Lung (tissue), 12 donors: ENCODE data around the gene TOMM70. TPM values are rescaled to one million over a fixed set of nuclear protein-coding genes. Genes with fewer than 3 reads are reported as not detected.

Experiments used
- ATAC-seq: fragments of 200-7000 bp; cut with Tn5 transposase; one replicate; pipeline ENCODE4 v1.9.1; 2020; ENCODE audit warnings: moderate number of reproducible peaks; ENCODE audit not compliant: insufficient read depth, low FRiP score
- DNase-seq, 3 donors: peaks; one replicate each; pipeline ENCODE4 v3.0.0-alpha.2; 2013 to 2017
- H3K27ac ChIP-seq, 2 donors: one replicate each; pipeline ENCODE4 v1.5.1; 2013; ENCODE audit warnings: mild to moderate bottlenecking in 2 of 2, moderate library complexity in 2 of 2, control low read depth in 1 of 2, inconsistent platforms in 1 of 2, low read depth in 1 of 2, low read length in 1 of 2
- H3K27me3 ChIP-seq, 3 donors: one replicate each; pipeline ENCODE4 v1.5.1; 2013; ENCODE audit warnings: low read length in 2 of 3; ENCODE audit not compliant: control insufficient read depth in 3 of 3, insufficient read depth in 3 of 3
- H3K36me3 ChIP-seq, 4 donors: one replicate each; pipeline ENCODE4 v1.5.1; 2013; ENCODE audit warnings: low read length in 4 of 4, mild to moderate bottlenecking in 1 of 4, moderate library complexity in 1 of 4; ENCODE audit not compliant: control insufficient read depth in 4 of 4, insufficient read depth in 4 of 4
- H3K4me1 ChIP-seq, 5 donors: one replicate each; pipeline ENCODE4 v1.5.1; 2013; ENCODE audit warnings: low read length in 5 of 5, mild to moderate bottlenecking in 2 of 5, moderate library complexity in 1 of 5; ENCODE audit not compliant: control insufficient read depth in 5 of 5, insufficient read depth in 5 of 5
- H3K4me3 ChIP-seq: one replicate; pipeline ENCODE4 v1.5.1; 2013; ENCODE audit warnings: mild to moderate bottlenecking, control low read depth, moderate library complexity
- H3K9ac ChIP-seq, 2 donors: one replicate each; pipeline ENCODE4 v1.5.1; 2013; ENCODE audit warnings: low read length in 2 of 2, control low read depth in 1 of 2; ENCODE audit not compliant: insufficient read depth in 1 of 2
- H3K9me3 ChIP-seq, 4 donors: one replicate each; pipeline ENCODE4 v1.5.1; 2013; ENCODE audit warnings: low read length in 3 of 4, mild to moderate bottlenecking in 1 of 4, moderate library complexity in 1 of 4; ENCODE audit not compliant: control insufficient read depth in 4 of 4, insufficient read depth in 3 of 4
- WGBS, 2 donors: extraction: QIAGEN DNeasy Blood & Tissue Kit; methylation state at CpG; one replicate each; pipeline ENCODE4 v1.1.7; 2013; 5-methylcytosine and 5-hydroxymethylcytosine counted together
- polyA plus RNA-seq, 2 donors: library from polyadenylated mRNA; stranded (reverse); fragments of 200-250 nt; gene quantifications; one replicate each; pipeline ENCODE4 v1.2.1, GENCODE V29; 2013
- total RNA-seq, 2 donors: library from RNA; depleted of rRNA in 1 of 2; stranded (reverse); fragments of >200 nt in 1 of 2; gene quantifications; one replicate each; pipeline ENCODE4 v1.2.1, GENCODE V29; 2014 to 2021
- TF ChIP-seq, protein P1 (sequence below): IDR thresholded peaks from 2 replicates; pipeline ENCODE4 v1.5.1; 2012; ENCODE audit warnings: mild to moderate bottlenecking; ENCODE audit errors: control extremely low read depth, extremely low read depth
- donor health status: control.
- donor health status: control.
- donor health status: Bipolar disorder and iron deficiency.
- donor health status: healthy.
- donor health status: DM: yes; HTN: yes; CAD: no.

TOMM70 gene
- total and polyA plus RNA-seq, 4 donors, result 15.9 to 56.9 (median 22.7) TPM

DNA sequence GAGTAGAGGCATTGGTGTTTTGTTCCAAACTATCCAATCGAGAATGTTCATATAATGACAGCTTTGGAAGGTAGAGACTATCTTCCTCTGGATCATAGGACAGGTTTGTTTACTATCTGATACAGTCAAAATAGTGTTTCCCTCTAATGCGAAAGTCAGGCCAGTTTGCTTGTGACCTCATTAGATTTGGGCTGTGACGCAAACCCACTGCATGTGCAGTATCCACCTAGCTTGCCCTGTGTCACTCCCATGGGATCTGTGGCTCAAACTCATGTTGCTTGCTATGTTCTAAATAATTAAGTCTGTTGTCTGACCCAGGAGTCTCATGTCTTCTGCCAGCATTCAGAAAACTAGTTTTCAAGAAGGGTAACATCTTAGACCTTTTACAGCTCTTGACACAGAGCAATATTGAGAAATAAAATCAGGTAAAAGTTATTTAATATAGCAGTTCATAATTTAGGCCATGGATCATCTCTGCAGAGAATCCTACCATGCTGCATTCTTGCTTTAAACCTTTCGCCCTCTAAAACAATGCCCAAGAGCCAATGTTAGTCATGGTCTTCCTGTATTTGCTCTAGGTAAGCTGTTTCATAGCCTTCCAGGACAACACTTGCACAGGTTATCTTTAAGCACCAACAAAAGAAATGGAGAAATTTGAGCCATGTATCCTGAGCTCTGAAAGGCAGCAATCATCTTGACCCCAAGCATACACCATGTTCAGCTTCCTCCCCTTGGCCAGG lies 40.0 kb downstream of the TOMM70 start:
- Histone ChIP-seq H3K4me3 (no peak overlapping the region), H3K4me1 (no peaks in the 10 kb centered on the region), H3K27ac (no peak overlapping the region), H3K9me3 (peaks cover 0 to 4% (median 0%) of the 10 kb centered on the region in 4 donors), H3K27me3 (no peaks in the 10 kb centered on the region), H3K9ac (no peak overlapping the region), H3K36me3 (peaks cover 13 to 26% (median 26%) of the 10 kb centered on the region in 4 donors)
- ATAC-seq, result no peak
- no peak for DNase-seq
- TF ChIP-seq, protein P1, sequence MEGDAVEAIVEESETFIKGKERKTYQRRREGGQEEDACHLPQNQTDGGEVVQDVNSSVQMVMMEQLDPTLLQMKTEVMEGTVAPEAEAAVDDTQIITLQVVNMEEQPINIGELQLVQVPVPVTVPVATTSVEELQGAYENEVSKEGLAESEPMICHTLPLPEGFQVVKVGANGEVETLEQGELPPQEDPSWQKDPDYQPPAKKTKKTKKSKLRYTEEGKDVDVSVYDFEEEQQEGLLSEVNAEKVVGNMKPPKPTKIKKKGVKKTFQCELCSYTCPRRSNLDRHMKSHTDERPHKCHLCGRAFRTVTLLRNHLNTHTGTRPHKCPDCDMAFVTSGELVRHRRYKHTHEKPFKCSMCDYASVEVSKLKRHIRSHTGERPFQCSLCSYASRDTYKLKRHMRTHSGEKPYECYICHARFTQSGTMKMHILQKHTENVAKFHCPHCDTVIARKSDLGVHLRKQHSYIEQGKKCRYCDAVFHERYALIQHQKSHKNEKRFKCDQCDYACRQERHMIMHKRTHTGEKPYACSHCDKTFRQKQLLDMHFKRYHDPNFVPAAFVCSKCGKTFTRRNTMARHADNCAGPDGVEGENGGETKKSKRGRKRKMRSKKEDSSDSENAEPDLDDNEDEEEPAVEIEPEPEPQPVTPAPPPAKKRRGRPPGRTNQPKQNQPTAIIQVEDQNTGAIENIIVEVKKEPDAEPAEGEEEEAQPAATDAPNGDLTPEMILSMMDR, result no peak
- 80 to 97% methylated on average over 4 of the region's 4 CpGs for WGBS, 2 donors

DNA sequence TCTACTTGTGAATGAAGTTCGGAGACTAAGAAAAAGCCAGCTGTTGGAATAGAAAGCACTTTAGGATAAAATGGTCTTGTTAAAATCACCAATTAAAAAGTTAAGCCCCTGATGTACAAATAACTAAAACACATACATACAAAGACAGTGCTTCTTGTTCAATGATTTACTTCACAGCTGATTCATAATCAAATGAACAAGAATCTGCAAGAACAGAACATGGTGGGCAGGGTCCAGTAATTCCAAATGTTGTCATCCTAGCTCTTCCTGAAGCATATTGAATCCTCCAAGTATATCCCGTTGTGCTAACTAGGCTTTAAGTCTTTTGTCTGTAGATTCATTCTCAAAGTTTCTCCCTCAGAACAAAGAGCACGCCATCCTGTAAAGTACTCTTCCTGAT lies 41.9 kb downstream of the TOMM70 start:
- Histone ChIP-seq H3K27me3 (no peaks in the 10 kb centered on the region), H3K9ac (no peak overlapping the region), H3K9me3 (peaks cover 0 to 4% (median 0%) of the 10 kb centered on the region in 4 donors), H3K4me3 (no peak overlapping the region), H3K27ac (no peak overlapping the region), H3K4me1 (no peaks in the 10 kb centered on the region), H3K36me3 (peaks cover 15 to 34% (median 19%) of the 10 kb centered on the region in 4 donors)
- no peak for ATAC-seq
- 92 to 96% methylated on average over 3 of the region's 3 CpGs for WGBS, 2 donors
- no peak for DNase-seq
- TF ChIP-seq, protein P1, result no peak

DNA sequence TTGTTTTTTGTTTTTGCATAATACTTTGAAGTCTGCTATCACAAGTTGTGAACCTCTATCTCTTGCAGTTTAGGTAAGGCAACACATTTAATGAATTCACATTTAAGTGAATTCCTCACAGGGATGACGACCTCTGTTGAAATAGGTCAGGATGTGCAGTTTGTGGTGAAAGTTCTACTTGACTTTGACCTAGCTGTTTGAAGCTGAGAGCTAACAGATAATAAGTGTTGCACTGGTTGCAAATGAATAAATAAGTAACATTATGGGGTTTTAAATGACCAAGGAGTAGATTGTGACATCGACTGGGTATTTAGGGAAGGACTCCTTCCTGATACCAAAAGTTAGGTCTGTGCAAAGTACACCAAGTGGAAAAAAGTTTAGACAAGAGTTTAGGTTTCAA lies 42.5 kb downstream of the TOMM70 start:
- TF ChIP-seq, protein P1, result no peak
- Histone ChIP-seq H3K9ac (no peak overlapping the region), H3K36me3 (peaks cover 13 to 32% (median 20%) of the 10 kb centered on the region in 4 donors), H3K27me3 (no peaks in the 10 kb centered on the region), H3K4me1 (no peaks in the 10 kb centered on the region), H3K4me3 (no peak overlapping the region), H3K9me3 (peaks cover 0 to 4% (median 0%) of the 10 kb centered on the region in 4 donors), H3K27ac (no peak overlapping the region)
- 55 to 82% methylated on average over 2 of the region's 2 CpGs for WGBS, 2 donors
- ATAC-seq (no peak), DNase-seq (no peak)

DNA sequence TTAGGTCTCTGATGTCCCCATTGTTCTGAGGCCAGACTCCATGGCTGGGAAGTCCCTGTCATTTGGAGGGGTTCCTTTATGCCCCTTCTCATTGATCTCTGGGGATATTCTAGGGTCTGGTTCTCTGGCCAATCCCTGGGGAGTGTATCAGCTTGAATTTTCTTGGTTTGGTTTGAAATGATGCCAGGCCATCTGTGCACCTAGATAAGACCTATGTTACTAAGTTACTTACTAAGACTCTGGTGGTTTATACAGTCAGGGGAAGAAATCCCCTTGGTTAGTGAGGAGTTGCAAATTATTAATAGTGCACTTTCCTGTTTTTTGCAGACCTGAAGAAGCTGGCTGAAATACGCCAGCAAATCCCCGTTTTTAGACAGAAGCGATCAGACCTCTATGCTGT lies 46.0 kb downstream of the TOMM70 start:
- no peaks in the 10 kb centered on the region for H3K4me1 ChIP-seq
- no peak overlapping the region for H3K27ac ChIP-seq
- peaks cover 0 to 4% (median 0%) of the 10 kb centered on the region in 4 donors for H3K9me3 ChIP-seq
- no peaks in the 10 kb centered on the region for H3K27me3 ChIP-seq
- H3K36me3 ChIP-seq, result peaks cover 23 to 34% (median 28%) of the 10 kb centered on the region in 4 donors
- H3K9ac ChIP-seq, result no peak overlapping the region
- 90 to 94% methylated on average over 3 of the region's 3 CpGs for WGBS, 2 donors
- TF ChIP-seq, protein P1, result no peak
- DNase-seq (no peak), ATAC-seq (no peak)
- no peak overlapping the region for H3K4me3 ChIP-seq
